Hematopoietic multipotent progenitor cell treated with erythropoietin and hydrocortisone succinate and interleukin-3 and kit ligand, for 15 days (in vitro differentiated cells): Measurements from ENCODE around the gene COPG2.
A peak's percentile ranks its signal among the peaks of the same experiment; 100 is the strongest.

Experiments used
- DNase-seq: peaks from one replicate; pipeline ENCODE4 v3.0.0-alpha.2; 2015; ENCODE audit warnings: low spot score

The COPG2 gene

DNA sequence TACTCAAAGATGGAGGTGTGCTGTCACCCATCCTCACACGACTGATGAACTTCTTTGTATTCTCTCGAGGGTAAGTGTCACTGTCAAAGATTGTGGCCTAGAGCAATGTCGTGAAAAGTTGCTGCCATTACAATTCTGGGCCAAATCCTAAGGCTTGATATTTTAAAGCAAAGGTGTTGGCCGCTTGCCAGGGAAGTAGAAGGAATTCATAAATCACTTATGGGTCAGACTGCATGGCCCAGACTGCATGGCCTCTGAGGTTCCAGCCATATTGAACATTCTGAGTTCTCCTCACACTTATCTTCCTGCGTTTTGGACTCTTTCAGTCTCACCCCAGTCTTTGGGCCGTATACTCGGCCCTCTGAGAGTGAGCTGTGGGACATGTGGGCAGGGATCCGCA is 168.1 kb downstream of the COPG2 start:
- no peak for DNase-seq

DNA sequence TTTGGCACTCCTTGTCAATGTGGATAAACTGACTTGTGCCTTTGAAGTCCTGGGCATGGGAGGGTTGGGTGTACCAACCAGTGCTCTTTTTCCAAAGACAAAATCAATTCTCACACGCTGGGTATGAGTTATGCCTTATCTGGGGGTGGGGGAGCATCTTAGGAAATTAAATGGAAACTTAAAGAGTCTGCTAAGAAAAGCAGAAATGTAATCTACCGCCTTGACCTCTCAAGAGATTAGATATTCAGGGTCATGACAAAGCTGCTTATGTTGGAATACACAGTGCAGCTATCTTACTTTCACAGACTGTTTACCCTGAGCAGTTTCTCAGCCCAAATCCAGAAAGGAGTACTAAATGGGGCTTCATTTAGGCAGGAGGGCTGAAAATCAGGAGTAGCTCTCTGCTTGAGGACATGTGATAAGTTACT is 174.1 kb downstream of the COPG2 start:
- DNase-seq: no peak

GRCh38 chr7:130493275-130493873 is 175.2 kb downstream of the COPG2 start:
- no peak for DNase-seq

- no peak for DNase-seq
Measured at GRCh38 chr7:130492523-130493274, 175.8 kb downstream of the COPG2 start.

- no peak for DNase-seq
Measured at GRCh38 chr7:130491841-130492522, 176.6 kb downstream of the COPG2 start, which contains the start of gene MEST. Gene MEST (plus strand): TSS chr7:130492085. CDS start chr7:130492314, 229 bp downstream.

DNA sequence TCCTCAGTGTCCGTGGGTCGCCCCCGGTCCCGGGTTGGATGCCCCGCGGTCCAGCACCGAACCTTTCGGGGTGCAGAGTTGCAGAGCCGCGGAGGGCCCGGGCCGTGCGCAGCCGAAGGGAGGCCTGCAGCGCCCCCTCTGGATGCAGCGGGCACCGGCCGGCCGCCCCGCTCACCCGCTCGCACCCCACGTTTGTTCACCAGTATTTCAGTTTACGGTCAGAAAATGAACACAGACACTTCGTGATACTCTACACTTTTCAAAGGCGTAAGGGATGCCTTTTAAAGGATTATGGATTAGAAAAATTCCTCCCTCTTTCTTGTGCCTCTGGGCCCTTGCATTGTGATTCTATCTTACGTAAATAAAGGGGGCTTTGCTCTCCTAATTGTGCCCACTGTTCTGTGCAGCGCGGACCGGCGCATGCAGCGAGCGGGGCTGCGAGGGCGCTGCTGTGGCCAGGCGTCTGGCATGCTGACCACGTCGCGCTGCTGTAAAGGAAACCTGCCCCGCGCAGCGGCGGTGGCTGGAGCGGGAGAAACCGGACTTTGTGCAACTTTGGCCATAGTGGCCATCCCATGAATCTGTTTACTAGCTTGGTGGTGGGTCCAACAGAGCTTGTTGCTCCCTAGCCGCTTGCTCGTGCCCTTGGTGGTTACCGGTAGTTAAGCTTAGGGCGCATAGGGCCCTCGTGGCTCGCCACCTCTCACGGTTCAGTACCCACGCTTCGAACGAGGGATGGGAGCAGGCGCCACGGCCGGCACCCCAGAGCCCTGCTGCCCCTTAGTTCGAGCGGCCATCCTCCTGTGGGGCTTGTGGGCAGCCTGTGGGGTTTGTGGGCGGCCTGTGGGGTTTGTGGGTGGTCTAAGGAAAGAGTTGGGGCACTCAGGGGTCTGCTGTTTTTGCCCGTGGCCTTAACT is 177.4 kb downstream of the COPG2 start:
- DNase-seq: no peak

- no peak for DNase-seq
Measured at GRCh38 chr7:130490311-130490791, 178.2 kb downstream of the COPG2 start.

- DNase-seq: no peak
Measured at GRCh38 chr7:130489140-130489983, 179.2 kb downstream of the COPG2 start.

- no peak for DNase-seq
Measured at GRCh38 chr7:130488392-130489139, 180.0 kb downstream of the COPG2 start.

- DNase-seq: no peak
Measured at GRCh38 chr7:130486954-130487436, 181.6 kb downstream of the COPG2 start.

DNA sequence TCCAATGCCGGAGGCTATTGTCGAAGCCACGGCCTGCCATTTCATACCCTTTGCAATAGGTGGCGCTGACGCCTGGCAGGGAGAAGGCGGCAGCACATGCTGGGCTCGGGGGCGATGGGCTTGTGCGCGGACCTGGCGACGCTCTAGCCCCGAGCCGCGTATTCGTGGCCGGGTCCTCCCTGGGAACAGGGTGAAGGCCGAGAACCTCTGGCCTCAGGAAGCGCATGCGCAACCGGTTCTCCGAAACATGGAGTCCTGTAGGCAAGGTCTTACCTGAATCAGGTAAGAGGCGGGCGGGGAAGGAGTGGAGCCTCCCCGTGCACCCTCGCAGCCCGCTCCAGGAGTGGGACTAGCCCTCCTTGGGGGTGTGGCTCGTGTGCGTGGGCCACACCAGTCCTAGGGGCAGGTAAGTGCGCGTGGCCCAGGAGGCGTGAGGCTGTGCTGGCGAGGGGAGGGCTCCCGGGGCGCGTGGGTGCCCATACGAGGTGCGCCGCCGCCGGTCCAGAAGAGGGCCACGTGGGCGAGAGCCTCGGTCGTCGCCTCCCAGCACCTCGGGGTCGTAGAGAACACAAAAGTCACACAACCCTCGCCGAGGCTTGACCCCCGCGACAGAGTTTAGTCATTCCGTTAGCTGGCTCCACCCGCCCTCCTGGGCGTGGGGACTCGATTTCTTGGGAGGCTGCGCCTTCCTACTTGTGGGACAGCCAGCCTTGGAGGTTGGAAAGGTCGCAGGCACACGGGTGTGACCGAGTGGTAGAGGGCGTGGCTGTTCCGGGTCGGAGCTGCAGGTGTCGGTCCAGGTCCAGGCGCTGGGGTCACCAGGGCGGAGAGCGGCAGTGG is 182.2 kb downstream of the COPG2 start:
- DNase-seq: peak; percentile 19

DNA sequence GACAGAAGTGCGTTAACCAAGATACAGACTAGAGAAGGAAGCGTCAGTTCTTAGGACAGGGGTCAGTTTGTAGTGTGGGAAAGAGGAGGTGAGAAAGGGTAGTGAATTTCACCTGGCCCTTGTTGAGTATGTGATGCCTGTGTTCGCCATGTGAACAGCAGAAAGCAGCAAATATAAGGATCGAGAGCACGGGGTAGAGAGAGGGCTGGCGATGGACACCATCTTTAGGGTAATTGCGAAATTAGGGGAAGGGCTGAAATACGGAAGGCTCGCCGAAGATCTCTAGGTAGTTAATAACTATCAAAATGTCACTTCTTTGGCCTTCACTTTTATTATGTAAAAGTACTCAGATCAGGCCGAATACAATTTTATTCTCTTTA is 182.8 kb downstream of the COPG2 start:
- DNase-seq: no peak

GRCh38 chr7:130483031-130483430 is 185.5 kb downstream of the COPG2 start:
- no peak for DNase-seq

GRCh38 chr7:130481898-130482297 is 186.7 kb downstream of the COPG2 start:
- no peak for DNase-seq

DNA sequence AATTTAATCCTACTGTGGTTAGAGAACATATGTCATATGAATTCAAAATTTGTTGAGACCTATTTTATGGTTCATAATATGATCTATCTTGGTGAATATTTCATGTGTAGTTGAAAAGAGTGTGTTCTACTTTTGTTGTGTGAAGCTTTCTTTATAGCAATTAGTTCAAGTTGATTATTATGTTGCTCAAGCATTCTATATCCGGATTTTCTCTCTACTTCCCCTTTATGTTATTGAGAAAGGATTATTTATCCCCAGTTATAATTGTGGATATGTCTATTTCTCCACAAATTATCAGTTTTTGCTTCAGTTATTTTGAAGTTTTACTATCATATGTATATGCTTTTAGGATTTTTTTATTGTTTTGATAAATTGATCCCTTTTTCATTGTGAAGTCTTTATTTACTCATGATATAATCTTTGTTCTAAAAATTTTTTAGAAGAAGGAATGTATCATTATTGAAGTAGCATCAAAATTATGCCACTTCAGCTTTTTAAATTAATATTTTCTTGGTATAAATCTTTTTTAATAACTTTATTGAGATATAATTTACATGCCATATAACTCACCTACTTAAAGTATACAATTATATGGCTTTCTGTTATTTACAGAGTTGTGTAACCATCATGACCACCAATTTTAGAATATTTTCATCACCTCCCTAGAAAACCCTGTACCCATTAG is 188.7 kb downstream of the COPG2 start:
- no peak for DNase-seq

GRCh38 chr7:130478991-130479390 is 189.6 kb downstream of the COPG2 start:
- DNase-seq: no peak

DNA sequence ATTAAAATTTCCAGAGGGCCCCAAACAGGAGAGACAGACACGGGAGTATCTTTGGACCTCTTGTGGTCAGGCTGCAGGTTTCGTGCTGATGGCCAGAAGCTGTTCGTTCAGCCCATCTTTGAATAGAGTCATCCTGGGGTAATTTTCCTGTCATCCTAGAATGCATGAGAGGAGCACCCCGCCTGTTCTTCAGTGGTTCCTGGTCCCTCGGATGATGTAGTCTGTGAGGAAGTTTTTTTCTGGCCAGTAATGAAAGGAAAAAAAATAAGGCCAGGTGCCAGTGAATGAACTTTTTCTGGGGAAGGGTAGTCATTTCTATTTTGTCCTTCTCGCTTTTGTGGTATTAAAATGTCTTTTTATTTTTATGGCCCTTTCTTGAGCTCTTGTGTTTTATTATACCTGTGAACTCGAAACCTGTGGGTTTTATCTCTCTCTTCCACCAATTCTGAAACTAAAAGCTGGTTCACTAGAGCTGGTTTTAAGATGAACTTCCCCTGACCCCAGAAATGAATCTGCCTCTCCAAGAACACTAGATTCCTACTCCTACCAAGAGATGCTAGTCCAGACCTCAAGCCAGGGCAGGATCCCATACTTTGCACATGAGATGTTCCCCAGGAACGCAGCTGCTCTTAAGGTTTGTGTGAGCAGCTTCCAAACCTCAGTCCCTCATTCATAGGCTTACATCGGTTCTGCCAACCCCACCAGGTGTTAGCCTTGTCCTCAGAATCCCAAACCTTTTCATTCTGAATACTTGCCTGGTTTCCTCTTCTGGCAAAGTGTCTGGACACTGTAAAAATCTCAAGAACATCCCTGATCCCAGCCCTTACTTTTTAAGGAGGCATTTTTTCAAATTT is 192.0 kb downstream of the COPG2 start:
- DNase-seq: no peak

DNA sequence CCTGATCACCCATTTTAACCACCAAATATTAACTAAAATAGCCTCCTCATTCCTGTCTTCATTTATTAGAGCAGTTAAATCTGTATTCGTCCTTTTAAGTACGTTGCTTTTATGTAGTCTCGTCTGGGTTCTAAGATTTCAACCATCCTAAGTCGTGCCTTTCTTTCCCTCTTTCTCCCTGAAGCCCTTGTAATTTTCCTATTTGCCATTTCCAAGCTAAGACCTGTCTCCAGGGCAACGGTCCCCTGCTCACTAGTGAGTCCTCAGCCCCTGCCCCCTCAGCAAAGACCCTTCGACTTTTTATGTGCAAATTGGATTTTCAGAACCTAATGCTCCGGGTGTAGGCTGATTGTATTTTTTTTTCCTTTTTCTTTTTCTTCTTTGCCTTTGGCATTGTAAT is 192.8 kb downstream of the COPG2 start:
- no peak for DNase-seq
